VCaP (cell line): ENCODE data around the gene WDR48.

Source experiments
- H3K27ac ChIP-seq: fragments of 450-650 bp; 2 replicates; pipeline ENCODE4 v1.5.1; 2017
- TF ChIP-seq, protein P1 (sequence below): fragments of 450-650 bp; conservative IDR thresholded peaks from 2 replicates; pipeline ENCODE4 v1.5.1; 2017; ENCODE audit warnings: mild to moderate bottlenecking, moderate library complexity

Gene WDR48

DNA sequence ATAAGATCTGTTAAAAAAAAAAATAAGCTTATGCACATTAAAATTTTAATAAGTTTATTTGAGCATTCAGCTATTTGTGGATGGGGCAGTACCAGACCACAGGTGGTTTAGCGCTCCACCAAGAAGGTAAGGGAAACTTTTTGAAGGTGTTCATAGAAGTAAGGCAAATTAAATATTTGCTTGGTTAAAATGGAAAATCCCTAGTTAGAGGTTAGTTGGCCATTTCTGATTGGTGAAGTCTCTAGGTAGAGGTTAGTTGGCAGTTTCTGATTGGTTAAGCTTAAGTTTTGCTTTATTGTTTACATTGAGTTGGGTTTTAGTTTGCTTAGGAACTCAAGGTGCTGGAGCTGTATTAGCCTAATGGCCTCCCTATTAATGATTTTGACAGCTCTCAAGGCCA lies 30.8 kb upstream of the WDR48 start:
- TF ChIP-seq, protein P1, sequence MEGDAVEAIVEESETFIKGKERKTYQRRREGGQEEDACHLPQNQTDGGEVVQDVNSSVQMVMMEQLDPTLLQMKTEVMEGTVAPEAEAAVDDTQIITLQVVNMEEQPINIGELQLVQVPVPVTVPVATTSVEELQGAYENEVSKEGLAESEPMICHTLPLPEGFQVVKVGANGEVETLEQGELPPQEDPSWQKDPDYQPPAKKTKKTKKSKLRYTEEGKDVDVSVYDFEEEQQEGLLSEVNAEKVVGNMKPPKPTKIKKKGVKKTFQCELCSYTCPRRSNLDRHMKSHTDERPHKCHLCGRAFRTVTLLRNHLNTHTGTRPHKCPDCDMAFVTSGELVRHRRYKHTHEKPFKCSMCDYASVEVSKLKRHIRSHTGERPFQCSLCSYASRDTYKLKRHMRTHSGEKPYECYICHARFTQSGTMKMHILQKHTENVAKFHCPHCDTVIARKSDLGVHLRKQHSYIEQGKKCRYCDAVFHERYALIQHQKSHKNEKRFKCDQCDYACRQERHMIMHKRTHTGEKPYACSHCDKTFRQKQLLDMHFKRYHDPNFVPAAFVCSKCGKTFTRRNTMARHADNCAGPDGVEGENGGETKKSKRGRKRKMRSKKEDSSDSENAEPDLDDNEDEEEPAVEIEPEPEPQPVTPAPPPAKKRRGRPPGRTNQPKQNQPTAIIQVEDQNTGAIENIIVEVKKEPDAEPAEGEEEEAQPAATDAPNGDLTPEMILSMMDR = no peak
- no peak overlapping the region for H3K27ac ChIP-seq

DNA sequence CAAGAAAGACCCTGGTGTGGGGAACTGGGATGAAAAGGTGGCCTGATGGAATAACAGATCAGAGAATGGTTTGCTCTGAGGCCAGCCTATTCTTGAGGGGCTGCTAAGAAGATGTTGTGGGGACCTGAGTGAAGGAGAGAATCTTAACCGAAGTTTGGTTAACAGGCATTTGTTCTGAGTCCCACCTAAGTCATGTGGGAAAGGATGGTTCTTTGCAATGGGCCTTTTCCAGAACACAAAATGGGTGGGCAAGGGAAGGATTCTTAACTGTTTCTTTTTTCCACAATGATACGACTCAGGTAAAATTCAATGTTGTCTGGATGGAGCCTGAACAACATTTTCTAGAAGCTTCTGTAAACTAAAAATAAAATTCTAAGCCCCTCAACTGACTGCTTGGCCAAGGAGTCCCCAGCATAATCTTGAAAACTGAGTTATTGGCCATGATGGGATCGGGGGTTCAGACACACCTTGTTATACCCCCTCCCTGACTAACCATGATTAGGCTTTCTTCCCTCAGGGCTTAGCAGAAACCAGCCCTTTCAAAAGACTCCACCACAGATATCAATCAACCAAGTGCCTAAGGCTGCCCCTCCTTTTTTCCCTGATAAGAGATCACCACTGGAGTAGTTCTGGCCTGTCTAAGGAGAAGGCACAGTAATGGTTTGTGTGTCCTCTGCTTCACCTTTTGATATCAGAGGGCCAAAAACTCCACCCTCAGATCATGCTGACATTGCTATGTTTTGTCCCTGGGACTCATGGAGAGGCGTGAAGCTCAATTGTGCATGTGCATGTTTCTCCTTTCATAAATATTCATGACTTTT lies 30.1 kb upstream of the WDR48 start:
- no peak overlapping the region for H3K27ac ChIP-seq
- TF ChIP-seq, protein P1 = no peak

DNA sequence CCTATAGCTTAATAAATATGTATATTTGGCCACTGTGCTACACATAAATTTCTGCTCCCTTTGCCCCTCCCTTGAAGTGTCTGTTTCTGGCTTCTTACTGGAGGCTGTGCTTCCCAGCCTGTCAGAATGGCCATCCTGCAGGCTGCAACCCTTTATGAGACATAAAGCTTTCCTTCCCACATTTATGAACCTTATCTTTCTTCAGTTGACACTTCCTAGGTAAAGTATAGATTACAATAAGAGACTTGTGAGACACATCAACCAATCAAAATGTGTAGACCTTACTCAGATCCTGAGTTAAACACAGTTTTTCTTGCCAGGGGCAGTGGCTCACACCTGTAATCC lies 29.6 kb upstream of the WDR48 start:
- no peak overlapping the region for H3K27ac ChIP-seq
- TF ChIP-seq, protein P1 = no peak

DNA sequence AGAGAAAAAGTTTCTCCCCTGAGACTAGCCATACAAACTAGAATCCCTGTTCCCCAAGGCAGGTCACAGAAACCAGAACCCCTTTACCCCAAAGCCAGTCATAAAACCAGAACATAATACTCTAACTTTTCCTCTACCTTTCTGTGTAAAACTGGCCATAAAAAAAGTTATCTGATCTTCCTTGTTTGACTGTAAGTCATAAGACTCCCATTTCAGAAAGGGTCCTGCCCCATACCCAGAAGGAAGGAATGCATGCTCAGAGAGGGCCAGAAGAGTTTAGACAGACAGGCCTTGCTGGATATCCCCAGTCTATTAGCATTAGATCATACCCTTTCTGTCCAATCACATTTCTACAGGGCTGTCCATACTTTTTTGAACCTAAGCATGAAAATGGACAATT lies 27.3 kb upstream of the WDR48 start:
- H3K27ac ChIP-seq = peak overlapping the region; percentile 6; the same call in 1 of the 2 replicates
- TF ChIP-seq, protein P1 = no peak

DNA sequence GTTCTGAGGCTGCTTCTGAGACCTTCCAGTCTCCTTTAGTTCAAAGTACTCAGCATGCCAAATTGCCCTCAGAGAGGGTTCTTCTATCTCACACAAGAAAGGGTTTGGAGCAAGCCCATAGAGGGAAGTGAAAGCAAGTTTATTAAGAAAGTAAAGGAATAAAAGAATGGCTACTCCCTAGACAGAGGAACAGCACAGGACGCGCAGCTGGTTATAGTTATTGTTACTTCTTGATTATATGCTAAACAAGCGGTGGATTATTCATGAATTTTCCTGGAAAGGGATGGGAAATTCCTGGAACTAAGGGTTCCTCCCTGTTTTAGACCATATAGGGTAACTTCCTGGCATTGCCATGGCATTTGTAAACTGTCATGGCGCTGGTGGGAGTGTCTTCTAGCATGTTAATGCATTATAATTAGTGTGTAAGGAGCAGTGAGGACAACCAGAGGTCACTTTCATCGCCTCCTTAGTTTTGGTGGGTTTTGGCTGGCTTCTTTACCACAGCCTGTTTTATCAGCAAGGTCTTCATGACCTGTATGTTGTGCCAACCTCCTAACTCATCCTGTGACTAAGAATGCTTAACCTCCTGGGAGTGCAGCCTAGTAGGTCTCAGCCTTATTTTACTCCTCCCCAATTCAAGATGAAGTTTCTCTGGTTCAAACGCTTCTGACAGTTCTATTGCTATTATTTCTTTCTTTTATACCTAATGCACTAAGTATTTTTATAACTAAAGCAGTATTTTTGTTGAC lies 26.4 kb upstream of the WDR48 start:
- TF ChIP-seq, protein P1 = no peak
- peak overlapping the region; percentile 6; the same call in 1 of the 2 replicates for H3K27ac ChIP-seq

DNA sequence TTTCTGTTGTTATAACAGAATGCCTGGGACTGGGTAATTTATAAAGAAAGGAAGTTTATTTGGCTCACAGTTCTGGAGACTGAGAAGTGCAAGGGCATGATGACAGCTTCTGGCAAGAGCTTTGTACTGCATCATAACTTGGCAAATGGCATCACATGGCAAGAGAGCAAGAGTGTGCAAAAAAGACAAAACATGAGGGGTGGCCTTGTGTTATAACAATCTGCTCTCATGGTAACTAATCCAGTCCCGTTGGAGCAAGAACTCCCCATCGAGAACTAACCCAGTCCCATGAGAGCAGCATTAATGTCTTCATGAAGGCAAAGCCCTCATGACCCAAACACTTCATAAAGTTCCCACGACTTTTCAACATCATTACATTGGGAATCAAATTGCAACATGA lies 23.3 kb upstream of the WDR48 start:
- H3K27ac ChIP-seq = no peak overlapping the region
- TF ChIP-seq, protein P1 = no peak

DNA sequence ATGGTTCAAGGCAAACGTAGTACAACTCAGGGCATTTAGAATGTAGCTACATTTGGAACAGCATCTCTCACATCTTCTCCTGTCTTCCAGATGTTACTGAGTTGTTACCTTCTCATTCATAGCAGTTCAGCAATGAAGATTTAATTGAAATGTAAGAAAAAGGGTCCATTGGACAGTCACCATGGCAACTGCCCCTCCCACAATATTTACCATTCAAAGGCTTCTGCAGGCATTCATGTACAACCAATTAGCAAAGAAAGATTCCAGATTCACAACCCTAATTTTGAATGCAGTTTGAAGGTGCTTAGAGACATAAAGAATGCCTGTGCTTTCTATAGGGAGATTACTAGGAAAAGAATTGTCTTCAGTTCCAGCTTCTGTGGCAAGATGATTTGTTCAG lies 22.3 kb upstream of the WDR48 start:
- no peak overlapping the region for H3K27ac ChIP-seq
- TF ChIP-seq, protein P1 = no peak
